ENCODE data around the gene MAVS. TPM values are rescaled to one million over a fixed set of nuclear protein-coding genes. Genes with fewer than 3 reads are reported as not detected.

Gene MAVS
- total RNA-seq, 6 experiments from 2014 or later, result 38.8 to 44.8 (median 40.6) TPM

GRCh38 chr20:3863317-3863716 lies 16.7 kb downstream of the MAVS start:
- no peak for TF ChIP-seq CTCF (IDR thresholded peaks at IDR 0.05)
- H3K36me3 Mint-ChIP-seq (ENCODE audit: low read depth), result peaks cover 35% of the 10 kb centered on the region
- DNase-seq, result no peak
- no peak overlapping the region for H3K4me3 Mint-ChIP-seq
- no peaks in the 10 kb centered on the region for H3K9me3 Mint-ChIP-seq
- H3K27me3 Mint-ChIP-seq (ENCODE audit: insufficient read depth), result peaks cover 2% of the 10 kb centered on the region; the same call in 1 of the 2 replicates
- no peak overlapping the region for H3K27ac Mint-ChIP-seq
- H3K4me1 Mint-ChIP-seq (ENCODE audit: low read depth), result no peaks in the 10 kb centered on the region

- no peak for DNase-seq
- Mint-ChIP-seq H3K27me3 (ENCODE audit: insufficient read depth) (no peaks in the 10 kb centered on the region; the same call in 1 of the 2 replicates), H3K9me3 (no peaks in the 10 kb centered on the region), H3K4me3 (no peak overlapping the region), H3K4me1 (ENCODE audit: low read depth) (no peaks in the 10 kb centered on the region), H3K36me3 (ENCODE audit: low read depth) (peaks cover 35% of the 10 kb centered on the region), H3K27ac (no peak overlapping the region)
- no peak for TF ChIP-seq CTCF (IDR thresholded peaks at IDR 0.05)
Measured at GRCh38 chr20:3864518-3864917, 17.9 kb downstream of the MAVS start.

GRCh38 chr20:3865152-3865886 lies 18.7 kb downstream of the MAVS start:
- Mint-ChIP-seq H3K4me3 (no peak overlapping the region), H3K4me1 (ENCODE audit: low read depth) (peaks cover 2% of the 10 kb centered on the region; the same call in 1 of the 2 replicates), H3K27ac (no peak overlapping the region), H3K36me3 (ENCODE audit: low read depth) (peaks cover 35% of the 10 kb centered on the region), H3K27me3 (ENCODE audit: insufficient read depth) (peaks cover under 1% of the 10 kb centered on the region; the same call in 1 of the 2 replicates), H3K9me3 (no peaks in the 10 kb centered on the region)
- no peak for TF ChIP-seq CTCF (IDR thresholded peaks at IDR 0.05)
- no peak for DNase-seq

- H3K4me3 Mint-ChIP-seq, result no peak overlapping the region
- peaks cover 41% of the 10 kb centered on the region for H3K36me3 Mint-ChIP-seq (ENCODE audit: low read depth)
- H3K4me1 Mint-ChIP-seq (ENCODE audit: low read depth), result peaks cover 9% of the 10 kb centered on the region
- TF ChIP-seq CTCF (IDR thresholded peaks at IDR 0.05), result no peak
- no peak overlapping the region for H3K27ac Mint-ChIP-seq
- peaks cover 3% of the 10 kb centered on the region for H3K27me3 Mint-ChIP-seq (ENCODE audit: insufficient read depth)
- H3K9me3 Mint-ChIP-seq, result no peaks in the 10 kb centered on the region
- no peak for DNase-seq
Measured at GRCh38 chr20:3865887-3866407, 19.3 kb downstream of the MAVS start.

DNA sequence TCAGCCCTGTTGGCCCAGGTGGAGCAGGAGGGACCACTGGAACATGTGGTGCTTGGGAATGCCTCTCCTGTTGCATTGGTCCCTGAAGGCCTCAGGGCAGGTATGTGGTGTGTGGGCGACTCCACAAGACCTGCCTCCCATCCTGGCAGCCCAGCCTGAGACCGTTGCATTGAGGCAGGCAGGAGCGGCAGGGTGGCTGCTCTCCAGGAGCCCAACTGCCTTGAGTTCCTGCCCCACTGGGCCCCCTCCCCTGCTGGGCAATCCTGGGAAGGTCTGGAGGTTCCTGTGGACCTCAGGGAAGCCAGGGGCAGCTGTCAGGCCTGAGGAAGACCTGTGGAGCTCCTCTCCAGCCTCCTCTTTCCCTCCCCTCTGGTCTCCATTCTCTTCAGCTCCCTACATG lies 19.8 kb downstream of the MAVS start:
- no peak for DNase-seq
- no peak for TF ChIP-seq CTCF (IDR thresholded peaks at IDR 0.05)
- H3K27me3 Mint-ChIP-seq (ENCODE audit: insufficient read depth), result peaks cover 3% of the 10 kb centered on the region
- no peak overlapping the region for H3K4me3 Mint-ChIP-seq
- H3K27ac Mint-ChIP-seq, result no peak overlapping the region
- no peaks in the 10 kb centered on the region for H3K9me3 Mint-ChIP-seq
- H3K4me1 Mint-ChIP-seq (ENCODE audit: low read depth), result peaks cover 14% of the 10 kb centered on the region
- H3K36me3 Mint-ChIP-seq (ENCODE audit: low read depth), result peaks cover 37% of the 10 kb centered on the region
